ENCODE results near the gene SPTBN2.
"Not testable (repeated sequence)": the region's sequence is repeated elsewhere in the genome, so short reads cannot be mapped to it uniquely, and the experiment has no call there.

Gene SPTBN2

GRCh38 chr11:66685276-66686099 lies 43.5 kb downstream of the SPTBN2 start:
- DNase-seq (no peak), ATAC-seq (no peak)

GRCh38 chr11:66684635-66685034 lies 44.4 kb downstream of the SPTBN2 start:
- ATAC-seq (no peak), DNase-seq (no peak)

DNA sequence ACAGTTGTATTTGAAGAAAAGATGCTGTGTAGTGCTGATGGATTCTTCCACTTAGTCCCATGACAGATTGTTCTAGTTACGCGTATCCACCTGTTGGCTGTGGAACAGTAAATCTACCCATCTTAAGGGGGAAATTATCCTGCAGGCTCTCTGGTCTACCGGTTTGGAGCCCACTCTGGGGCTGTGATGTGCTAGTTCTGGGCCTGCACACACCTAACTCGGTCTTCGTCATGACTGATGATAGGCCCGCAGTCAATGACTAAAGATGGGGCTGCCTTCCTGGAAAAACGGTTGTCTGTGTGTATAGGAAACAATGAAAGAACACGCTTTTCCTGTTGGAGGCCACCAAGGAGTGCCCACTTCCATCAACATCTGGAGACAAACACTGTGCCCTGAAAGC lies 45.1 kb downstream of the SPTBN2 start:
- no peak for DNase-seq
- ATAC-seq = no peak

GRCh38 chr11:66680966-66681645 lies 47.9 kb downstream of the SPTBN2 start:
- DNase-seq (no peak), ATAC-seq (no peak)

DNA sequence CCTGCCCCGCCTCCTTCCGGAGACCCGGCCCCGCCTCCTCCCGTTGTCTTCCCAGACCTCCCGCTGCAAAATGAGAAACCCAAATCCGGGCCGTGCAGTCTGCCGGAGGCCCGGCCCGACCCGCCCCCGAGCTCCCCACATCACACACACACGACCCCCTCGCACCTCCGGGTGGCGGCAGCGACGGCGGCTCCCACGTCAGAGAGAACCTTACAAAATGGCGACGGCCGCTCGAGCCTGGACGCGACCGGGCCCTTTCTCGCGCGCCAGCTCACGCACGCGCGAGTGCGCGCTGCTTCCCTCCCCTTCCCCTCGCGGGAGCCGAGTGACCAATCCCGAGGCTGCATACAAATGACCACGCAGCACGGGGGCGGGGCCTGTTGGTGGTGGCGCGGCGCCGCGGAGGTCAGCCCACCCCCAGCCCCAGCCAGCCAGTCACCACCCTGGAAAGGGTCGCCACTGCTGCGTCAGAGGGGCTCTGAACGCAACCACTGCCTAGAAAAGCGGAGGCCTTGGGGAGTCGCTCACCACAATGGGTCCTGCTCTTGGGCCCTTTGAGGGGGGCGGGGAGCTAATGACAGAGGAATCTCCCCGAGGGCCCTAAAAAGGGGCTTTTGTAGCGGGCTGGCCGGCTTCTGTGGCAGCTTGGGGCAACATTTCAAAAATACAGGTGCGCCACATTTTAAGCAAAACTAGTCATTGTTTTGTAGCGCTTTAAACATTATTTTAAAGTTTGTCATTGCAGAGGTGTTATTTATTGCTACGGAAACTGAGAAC lies 51.2 kb downstream of the SPTBN2 start, which contains the start of gene RBM4B:
TSS of gene RBM4B (minus strand) at position 289 of the 777 bp plus-strand sequence. CDS start 808 bp downstream, outside the sequence.
- DNase-seq (peak; percentile 98), ATAC-seq (peak; percentile 97)

DNA sequence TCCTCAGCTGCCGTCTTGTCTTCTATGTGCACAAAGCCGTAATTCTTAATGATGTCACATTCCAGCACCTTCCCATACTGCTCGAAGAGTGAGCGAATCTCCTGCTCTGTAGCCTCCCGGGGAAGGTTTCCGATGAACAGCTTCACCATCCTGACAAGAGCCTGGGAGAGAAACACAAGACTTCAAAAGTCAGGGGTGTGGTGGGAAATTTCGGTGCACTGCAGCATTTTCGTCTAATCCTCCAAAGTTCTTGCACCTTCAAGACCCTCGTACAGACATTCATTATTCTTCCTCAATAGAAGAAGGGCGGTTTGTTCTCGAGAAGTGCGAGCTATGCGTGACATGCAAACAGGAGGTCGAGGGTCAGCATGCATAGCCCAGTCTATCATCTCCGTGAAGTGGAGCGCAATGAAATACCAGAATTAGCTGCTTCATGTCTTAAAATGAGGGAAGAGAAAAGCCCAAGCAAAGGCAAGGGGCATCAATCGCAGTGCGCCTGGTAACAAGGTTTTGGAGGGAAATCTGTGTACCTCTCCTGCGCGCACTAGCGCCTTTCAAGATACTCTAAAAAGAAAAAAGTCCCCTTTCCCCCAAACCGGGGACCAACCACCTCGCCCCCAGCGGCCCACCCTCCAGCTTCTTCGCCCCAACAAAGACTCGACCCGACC lies 52.0 kb downstream of the SPTBN2 start:
- no peak for ATAC-seq
- no peak for DNase-seq

GRCh38 chr11:66676282-66676919 lies 52.6 kb downstream of the SPTBN2 start:
- no peak for DNase-seq
- ATAC-seq = no peak

- DNase-seq = no peak
- no peak for ATAC-seq
Observed at GRCh38 chr11:66674964-66675602, 53.9 kb downstream of the SPTBN2 start.

DNA sequence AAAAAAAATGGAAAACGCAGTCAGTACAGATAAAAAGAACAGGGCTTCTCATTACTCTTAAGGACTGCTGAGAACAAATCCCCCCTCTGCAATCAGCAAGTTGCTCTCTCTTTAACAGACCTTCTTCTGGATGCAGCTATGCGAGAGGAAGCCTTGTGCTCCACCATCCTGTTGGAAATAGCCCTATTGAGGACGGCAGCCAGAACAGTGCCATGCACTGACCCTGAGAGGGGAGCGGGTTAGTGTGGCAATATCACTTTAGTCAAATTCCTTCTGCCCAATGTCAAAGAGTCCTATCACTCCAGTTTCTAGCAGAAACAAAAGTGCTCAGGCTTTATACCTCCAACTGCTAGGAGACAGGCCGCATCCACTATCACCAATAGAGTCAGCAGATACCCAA lies 58.2 kb downstream of the SPTBN2 start:
- DNase-seq = no peak
- no peak for ATAC-seq

DNA sequence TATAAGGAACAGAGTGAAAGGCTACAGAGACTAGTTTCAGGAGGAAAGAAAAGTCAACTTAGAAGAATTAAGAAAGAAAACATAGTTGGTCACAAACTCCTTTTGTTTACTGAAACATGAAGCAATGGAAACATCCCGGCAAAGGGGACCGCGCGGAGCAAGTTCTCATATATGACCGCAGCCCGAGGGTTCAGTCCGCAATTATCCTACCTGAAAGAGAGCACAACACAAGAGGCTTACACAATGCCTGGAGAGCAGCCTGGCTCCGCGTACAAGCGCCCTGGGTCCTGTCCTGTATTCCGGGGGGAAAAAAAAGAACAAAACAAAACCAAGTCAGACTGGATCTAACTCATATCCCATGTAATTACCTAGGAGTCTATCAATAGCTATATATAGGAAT lies 63.6 kb downstream of the SPTBN2 start:
- no peak for ATAC-seq
- DNase-seq = no peak

GRCh38 chr11:66663741-66664296 lies 65.2 kb downstream of the SPTBN2 start:
- DNase-seq = no peak

DNA sequence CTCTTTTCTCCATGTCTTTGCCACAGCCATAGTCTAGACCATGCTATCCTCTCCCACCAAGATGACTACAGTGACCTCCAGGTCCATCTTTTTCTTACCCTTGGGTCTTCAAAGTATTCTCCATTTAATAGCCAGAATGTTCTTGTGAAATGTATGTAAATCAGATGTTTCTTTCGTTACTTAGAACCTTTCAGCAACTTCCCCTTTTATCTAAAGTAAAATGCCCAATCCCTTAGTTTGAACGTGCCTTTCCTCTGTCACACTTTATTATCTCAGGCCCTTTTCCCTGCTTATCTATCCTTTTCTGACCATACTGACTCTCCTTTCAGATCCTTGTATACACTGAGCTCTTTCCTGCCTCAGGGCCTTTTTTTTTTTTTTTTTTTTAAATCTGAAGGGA lies 69.3 kb downstream of the SPTBN2 start:
- ATAC-seq (no peak), DNase-seq (no peak)

More at GRCh38 chr11:66663741-66664296, 65.2 kb downstream of the SPTBN2 start:
- no peak for ATAC-seq

DNA sequence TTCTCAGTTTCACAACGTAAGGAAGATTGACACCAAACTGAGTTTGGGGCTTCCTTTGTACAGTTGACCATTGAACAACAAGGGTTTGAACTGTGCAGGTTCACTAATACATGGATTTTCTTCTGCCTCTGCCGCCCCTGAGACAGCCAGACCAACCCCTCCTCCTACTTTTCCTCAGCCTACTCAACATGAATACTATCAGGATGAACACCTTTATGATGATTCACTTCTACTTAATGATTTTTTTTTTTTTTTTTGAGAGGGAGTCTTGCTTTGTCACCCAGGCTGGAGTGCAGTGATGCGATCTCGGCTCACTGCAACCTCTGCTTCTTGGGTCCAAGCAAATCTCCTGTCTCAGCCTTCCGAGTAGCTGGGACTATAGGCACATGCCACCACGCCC lies 75.9 kb downstream of the SPTBN2 start:
- no peak for DNase-seq
- ATAC-seq = no peak

DNA sequence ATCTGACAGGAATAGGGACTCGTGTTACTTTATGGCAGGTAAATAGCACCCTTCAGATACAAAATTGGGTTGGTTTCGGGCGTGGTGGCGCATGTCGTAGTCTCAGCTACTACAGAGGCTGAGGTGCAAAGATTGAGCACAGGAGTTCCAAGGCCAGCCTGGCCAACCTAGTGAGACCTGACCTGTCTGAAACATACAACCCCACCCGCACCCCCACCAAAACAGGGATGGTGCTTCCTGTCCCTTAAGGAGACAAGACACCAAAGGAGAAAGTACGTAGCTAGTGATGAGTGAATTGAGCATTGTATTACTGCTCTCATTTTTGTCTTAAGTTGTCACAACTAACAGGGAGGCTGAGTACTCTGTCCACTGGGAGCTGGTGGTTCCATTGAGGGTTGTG lies 76.4 kb downstream of the SPTBN2 start:
- ATAC-seq (no peak), DNase-seq (no peak)

DNA sequence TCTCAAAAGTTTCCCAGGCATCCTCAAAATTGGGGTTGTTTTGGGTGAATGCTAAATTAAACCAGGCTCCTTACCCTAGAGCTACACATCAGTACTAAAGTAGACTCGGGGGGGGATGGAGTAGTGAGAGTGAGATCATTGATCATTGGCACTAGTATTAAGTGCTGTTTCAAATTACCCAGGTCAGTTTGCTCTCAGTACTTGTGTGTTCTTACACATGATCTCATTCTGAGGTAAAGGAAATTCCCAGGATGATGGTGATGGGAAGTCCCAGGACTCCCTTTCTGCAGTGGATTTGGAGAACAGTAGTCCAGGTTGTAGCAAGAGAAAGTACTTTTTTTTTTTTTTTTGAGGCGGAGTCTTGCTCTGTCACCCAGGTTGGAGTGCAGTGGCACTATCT lies 78.0 kb downstream of the SPTBN2 start:
- ATAC-seq (peak; percentile 31), DNase-seq (no peak)

DNA sequence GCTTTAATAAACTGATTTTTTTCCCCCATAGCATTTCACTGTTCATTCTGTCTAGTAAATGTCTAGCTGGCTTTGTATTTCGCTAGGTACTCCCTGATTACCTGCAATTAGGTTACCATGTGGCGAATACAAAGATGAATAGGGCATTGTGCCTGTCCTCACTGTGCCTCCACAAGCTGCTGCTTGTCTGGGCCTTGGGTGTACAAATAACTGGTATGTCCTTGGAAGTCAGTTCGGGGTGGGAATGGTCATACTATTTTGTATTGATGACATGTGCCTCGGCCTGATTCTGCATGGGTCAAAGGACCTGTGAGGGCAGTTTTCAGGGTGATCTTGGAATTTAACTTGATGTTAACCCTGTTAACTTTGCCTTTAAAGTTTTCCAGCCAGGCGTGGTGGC lies 79.1 kb downstream of the SPTBN2 start:
- ATAC-seq (no peak), DNase-seq (no peak)

DNA sequence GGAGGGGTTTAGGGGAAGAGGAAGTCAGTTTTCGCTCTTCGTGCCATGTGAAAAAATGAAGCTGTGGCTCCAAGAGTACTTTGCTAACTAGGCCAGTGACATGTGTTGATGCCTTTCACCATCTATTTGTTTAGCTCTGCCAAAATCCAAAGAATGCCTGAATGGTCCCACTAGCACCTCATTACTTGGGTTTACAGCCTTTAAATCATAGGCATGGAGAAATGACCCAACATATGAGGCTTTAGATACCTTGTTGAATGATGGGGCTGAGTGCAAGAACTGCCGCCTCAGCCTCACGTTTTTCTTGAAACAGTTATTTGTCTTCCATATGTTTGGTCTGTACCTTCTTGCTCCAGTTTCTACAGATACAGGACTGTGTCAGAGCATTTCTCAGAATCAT lies 82.2 kb downstream of the SPTBN2 start:
- DNase-seq = no peak

DNA sequence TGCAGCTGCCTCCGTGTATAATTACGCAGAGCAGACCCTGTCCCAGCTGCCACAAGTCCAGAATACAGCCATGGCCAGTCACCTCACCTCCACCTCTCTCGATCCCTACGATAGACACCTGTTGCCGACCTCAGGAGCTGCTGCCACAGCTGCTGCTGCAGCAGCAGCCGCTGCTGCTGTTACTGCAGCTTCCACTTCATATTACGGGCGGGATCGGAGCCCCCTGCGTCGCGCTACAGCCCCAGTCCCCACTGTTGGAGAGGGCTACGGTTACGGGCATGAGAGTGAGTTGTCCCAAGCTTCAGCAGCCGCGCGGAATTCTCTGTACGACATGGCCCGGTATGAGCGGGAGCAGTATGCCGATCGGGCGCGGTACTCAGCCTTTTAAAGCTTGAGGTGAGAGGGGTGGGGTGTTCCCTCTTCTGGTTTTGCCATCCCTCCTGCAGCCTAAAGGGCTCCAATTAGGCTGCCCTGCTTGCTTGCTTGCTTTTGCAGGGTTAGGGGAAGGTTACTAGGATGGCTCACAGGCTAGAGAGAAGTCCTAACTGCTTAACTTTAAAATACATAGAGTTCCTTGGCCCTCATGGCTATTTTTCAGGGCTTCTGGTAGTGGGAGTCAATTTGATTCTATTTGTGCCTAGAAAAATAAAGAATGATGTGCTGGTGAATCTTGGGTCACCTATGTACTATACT lies 85.1 kb downstream of the SPTBN2 start:
- DNase-seq (no peak), ATAC-seq (no peak)

More for the DNA sequence above, 82.2 kb downstream of the SPTBN2 start:
- ATAC-seq = no peak

GRCh38 chr11:66641834-66642233 lies 87.2 kb downstream of the SPTBN2 start:
- ATAC-seq = no peak
- no peak for DNase-seq

- DNase-seq = not testable (repeated sequence)
Observed at GRCh38 chr11:66639814-66640340, 89.1 kb downstream of the SPTBN2 start.

More at GRCh38 chr11:66639814-66640340, 89.1 kb downstream of the SPTBN2 start:
- ATAC-seq = not testable (repeated sequence)

Data from stimulated activated naive CD8-positive, alpha-beta T cell treated with anti-CD3 and anti-CD28 coated beads, Interleukin-15, Interleukin-2, amounts not matched to agents 100 U/mL and 50 U/mL, for 24 hours (primary cell).